H1 (cell line): ENCODE data around the gene TNIK.

Experiments used
- CTCF ChIP-seq, 3 experiments: IDR thresholded peaks; 1 replicate in 2 of 3; 2 replicates in 1 of 3; pipeline versions ENCODE4 v1.5.1 to v1.6.1; 2011; ENCODE audit warnings: low read length in 3 of 3, mild to moderate bottlenecking in 3 of 3, inconsistent platforms in 2 of 3, low read depth in 1 of 3, moderate library complexity in 1 of 3; ENCODE audit not compliant: insufficient read depth in 1 of 3; ENCODE audit errors: control extremely low read depth in 1 of 3
- POLR2A ChIP-seq, 2 experiments: IDR thresholded peaks; 1 replicate in 1 of 2; 2 replicates in 1 of 2; pipeline ENCODE4 v1.6.1; 2011; ENCODE audit warnings: low read depth in 2 of 2, low read length in 2 of 2, mild to moderate bottlenecking in 2 of 2; ENCODE audit errors: control extremely low read depth in 1 of 2

GRCh38 chr3:171201825-171202224 is 258.4 kb downstream of the TNIK start:
- no peak for TF ChIP-seq CTCF (IDR thresholded peaks at IDR 0.05; ENCODE audit: control extremely low read depth in 1 of 3, insufficient read depth in 1 of 3, low read depth in 1 of 3, low read length in 3 of 3)
- no peak for TF ChIP-seq POLR2A (IDR thresholded peaks at IDR 0.05; ENCODE audit: control extremely low read depth in 1 of 2, low read depth in 2 of 2, low read length in 2 of 2)
